Inflammatory macrophage treated with lipopolysaccharide for 4 hours (primary cell): Measurements from ENCODE around the gene ZNF689.
A peak's percentile ranks its signal among the peaks of the same experiment; 100 is the strongest.
"Not testable (repeated sequence)": the region's sequence is repeated elsewhere in the genome, so short reads cannot be mapped to it uniquely, and the experiment has no call there.

Experiments used
- DNase-seq: peaks from one replicate; pipeline ENCODE4 v3.0.0-alpha.2; 2020

The ZNF689 gene

GRCh38 chr16:30609926-30610839, at the start of gene ZNF689:
ZNF689 (minus strand) TSS chr16:30610389; CDS start chr16:30610041, 348 bp downstream.
- peak; percentile 96 for DNase-seq

GRCh38 chr16:30658731-30659506, 48.7 kb upstream of the ZNF689 start:
- DNase-seq: peak; percentile 98

- DNase-seq: peak; percentile 100
These were observed 47.9 kb upstream of the ZNF689 start, which contains the start of gene FBRS for GRCh38 chr16:30657866-30658730. FBRS (plus strand) TSS chr16:30658431; CDS start chr16:30659519, 1,088 bp downstream.

GRCh38 chr16:30656974-30657865, 47.0 kb upstream of the ZNF689 start:
- DNase-seq: no peak

- no peak for DNase-seq
These were observed 46.2 kb upstream of the ZNF689 start for GRCh38 chr16:30656388-30656787.

GRCh38 chr16:30655815-30656347, 45.7 kb upstream of the ZNF689 start:
- no peak for DNase-seq

GRCh38 chr16:30654856-30655255, 44.7 kb upstream of the ZNF689 start:
- DNase-seq: no peak

GRCh38 chr16:30652718-30653117, 42.5 kb upstream of the ZNF689 start:
- no peak for DNase-seq

GRCh38 chr16:30652005-30652296, 41.8 kb upstream of the ZNF689 start:
- DNase-seq: no peak

GRCh38 chr16:30651124-30652004, 41.2 kb upstream of the ZNF689 start:
- DNase-seq: peak; percentile 82

- DNase-seq: peak; percentile 100
These were observed 40.4 kb upstream of the ZNF689 start, which contains the start of gene PRR14 for GRCh38 chr16:30650369-30651123. PRR14 (plus strand) TSS chr16:30650960; CDS start chr16:30651646, 686 bp downstream.

GRCh38 chr16:30649725-30650368, 39.7 kb upstream of the ZNF689 start:
- peak; percentile 6 for DNase-seq

GRCh38 chr16:30647274-30647571, 37.0 kb upstream of the ZNF689 start:
- DNase-seq: no peak

- DNase-seq: no peak
These were observed 35.5 kb upstream of the ZNF689 start for GRCh38 chr16:30645727-30646126.

- no peak for DNase-seq
These were observed 34.2 kb upstream of the ZNF689 start for GRCh38 chr16:30644334-30644830.

GRCh38 chr16:30641378-30641982, 31.3 kb upstream of the ZNF689 start:
- DNase-seq: no peak

GRCh38 chr16:30637944-30638343, 27.8 kb upstream of the ZNF689 start:
- peak; percentile 68 for DNase-seq

GRCh38 chr16:30637139-30637538, 26.9 kb upstream of the ZNF689 start:
- DNase-seq: not testable (repeated sequence)

GRCh38 chr16:30636599-30636998, 26.4 kb upstream of the ZNF689 start:
- DNase-seq: no peak
